ENCODE measurements around the gene COX7B2. TPM values are rescaled to one million over a fixed set of nuclear protein-coding genes. Genes with fewer than 3 reads are reported as not detected.

COX7B2 gene
- total and polyA plus RNA-seq, 10 of the 15 experiments (the other 5 are each of a cell fraction or from before 2014, with no cell fraction given): not detected

DNA sequence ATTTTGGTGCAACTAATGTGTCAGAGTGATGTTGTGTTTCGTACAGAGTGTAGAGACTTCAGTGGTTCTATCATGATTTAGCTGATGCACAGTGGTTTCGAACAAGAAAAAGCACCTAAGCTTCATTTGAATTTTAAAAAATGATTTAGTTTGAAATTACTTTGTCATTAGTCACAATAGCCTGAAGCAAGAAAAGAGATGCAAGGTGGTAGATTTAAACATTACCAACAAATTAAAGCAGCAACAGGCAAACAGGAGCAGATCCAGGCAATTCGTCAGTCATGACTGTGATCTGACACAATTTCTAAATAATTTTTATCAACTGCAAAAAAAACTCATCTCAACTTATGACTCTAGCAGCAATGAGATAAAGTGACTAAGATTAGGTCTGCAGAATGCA is 24.6 kb upstream of the COX7B2 start:
- no peaks in the 10 kb centered on the region for H3K27me3 ChIP-seq (replicated peaks in 1 of 2; ENCODE audit: control insufficient read depth in 2 of 2, insufficient read depth in 2 of 2, low read length in 1 of 2)
- 0% methylated on average over 3 of the region's 3 CpGs for WGBS (ENCODE audit: insufficient coverage, insufficient replicate concordance, low lambda C conversion rate, missing lambda C conversion rate)
- ChIA-PET RAD21 (ENCODE audit: unreplicated experiment) (interaction anchor here (0.7 to 4.8 kb wide), 16 partner anchors 10 to 449 kb away, joined by 3 to 52 read pairs (median 5); no protein-coding TSS in a partner anchor), POLR2A (no interaction called here), CTCF (interaction anchor here (0.6 to 5.5 kb wide), 17 partner anchors 8 to 998 kb away, joined by 3 to 79 read pairs (median 5); partner anchors contain the start of gene GABRB1), SMC1A (ENCODE audit: uncharacterized antibody, unreplicated experiment) (interaction anchor here (0.7 to 5.5 kb wide), 26 partner anchors 11 to 488 kb away, joined by 3 to 62 read pairs (median 4); partner anchors contain the start of genes GABRA4 and GABRB1)
- H3K36me3 ChIP-seq (ENCODE audit: control insufficient read depth in 2 of 2, insufficient read depth in 2 of 2, low read length in 1 of 2): no peaks in the 10 kb centered on the region
- no peak overlapping the region for H3K27ac ChIP-seq (ENCODE audit: control insufficient read depth, insufficient read depth)
- no TSS peak for BruUV-seq (replicated peaks)
- FAIRE-seq: no peak
- no peak overlapping the region for H3K4me2 ChIP-seq (ENCODE audit: control insufficient read depth, insufficient read depth)
- H2AFZ ChIP-seq (ENCODE audit: control insufficient read depth, low read depth, low read length): no peak overlapping the region
- H4K20me1 ChIP-seq (ENCODE audit: control insufficient read depth, insufficient read depth): no peaks in the 10 kb centered on the region
- no peak overlapping the region for H3K9ac ChIP-seq (ENCODE audit: control insufficient read depth, insufficient read depth, low read length)
- H3K4me3 ChIP-seq: no peak overlapping the region
- intact Hi-C loops (cut with micrococcal nuclease; ENCODE audit: unreplicated experiment): loop anchor here (2.0 to 5.0 kb wide), 3 partner anchors 189 to 449 kb away; no protein-coding TSS in a partner anchor
- no peaks in the 10 kb centered on the region for H3K79me2 ChIP-seq (ENCODE audit: control insufficient read depth, insufficient read depth, low read length)
- in situ Hi-C loops (cut with MboI): loop anchor here (5.0 to 10.0 kb wide), 2 partner anchors 99 to 451 kb away; partner anchors contain the start of gene GABRB1
- no peaks in the 10 kb centered on the region for H3K4me1 ChIP-seq (ENCODE audit: control insufficient read depth, insufficient read depth, low read length)
- ATAC-seq: no peak
- no peaks in the 10 kb centered on the region for H3K9me3 ChIP-seq (replicated peaks; ENCODE audit: control insufficient read depth, insufficient read depth, low read length)
- no peak for DNase-seq (ENCODE audit: low read depth, low spot score)
- TF ChIP-seq, protein P1, sequence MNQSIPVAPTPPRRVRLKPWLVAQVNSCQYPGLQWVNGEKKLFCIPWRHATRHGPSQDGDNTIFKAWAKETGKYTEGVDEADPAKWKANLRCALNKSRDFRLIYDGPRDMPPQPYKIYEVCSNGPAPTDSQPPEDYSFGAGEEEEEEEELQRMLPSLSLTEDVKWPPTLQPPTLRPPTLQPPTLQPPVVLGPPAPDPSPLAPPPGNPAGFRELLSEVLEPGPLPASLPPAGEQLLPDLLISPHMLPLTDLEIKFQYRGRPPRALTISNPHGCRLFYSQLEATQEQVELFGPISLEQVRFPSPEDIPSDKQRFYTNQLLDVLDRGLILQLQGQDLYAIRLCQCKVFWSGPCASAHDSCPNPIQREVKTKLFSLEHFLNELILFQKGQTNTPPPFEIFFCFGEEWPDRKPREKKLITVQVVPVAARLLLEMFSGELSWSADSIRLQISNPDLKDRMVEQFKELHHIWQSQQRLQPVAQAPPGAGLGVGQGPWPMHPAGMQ (IDR thresholded peaks at IDR 0.05; ENCODE audit: borderline replicate concordance): no peak
- TF ChIP-seq, protein P2, sequence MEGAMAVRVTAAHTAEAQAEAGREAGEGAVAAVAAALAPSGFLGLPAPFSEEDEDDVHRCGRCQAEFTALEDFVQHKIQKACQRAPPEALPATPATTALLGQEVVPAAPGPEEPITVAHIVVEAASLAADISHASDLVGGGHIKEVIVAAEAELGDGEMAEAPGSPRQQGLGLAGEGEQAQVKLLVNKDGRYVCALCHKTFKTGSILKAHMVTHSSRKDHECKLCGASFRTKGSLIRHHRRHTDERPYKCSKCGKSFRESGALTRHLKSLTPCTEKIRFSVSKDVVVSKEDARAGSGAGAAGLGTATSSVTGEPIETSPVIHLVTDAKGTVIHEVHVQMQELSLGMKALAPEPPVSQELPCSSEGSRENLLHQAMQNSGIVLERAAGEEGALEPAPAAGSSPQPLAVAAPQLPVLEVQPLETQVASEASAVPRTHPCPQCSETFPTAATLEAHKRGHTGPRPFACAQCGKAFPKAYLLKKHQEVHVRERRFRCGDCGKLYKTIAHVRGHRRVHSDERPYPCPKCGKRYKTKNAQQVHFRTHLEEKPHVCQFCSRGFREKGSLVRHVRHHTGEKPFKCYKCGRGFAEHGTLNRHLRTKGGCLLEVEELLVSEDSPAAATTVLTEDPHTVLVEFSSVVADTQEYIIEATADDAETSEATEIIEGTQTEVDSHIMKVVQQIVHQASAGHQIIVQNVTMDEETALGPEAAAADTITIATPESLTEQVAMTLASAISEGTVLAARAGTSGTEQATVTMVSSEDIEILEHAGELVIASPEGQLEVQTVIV (IDR thresholded peaks at IDR 0.05; ENCODE audit: borderline replicate concordance, partially characterized antibody): no peak
- TF ChIP-seq RUNX3 (IDR thresholded peaks at IDR 0.05; ENCODE audit: low read length): no peak
- TF ChIP-seq, protein P3, sequence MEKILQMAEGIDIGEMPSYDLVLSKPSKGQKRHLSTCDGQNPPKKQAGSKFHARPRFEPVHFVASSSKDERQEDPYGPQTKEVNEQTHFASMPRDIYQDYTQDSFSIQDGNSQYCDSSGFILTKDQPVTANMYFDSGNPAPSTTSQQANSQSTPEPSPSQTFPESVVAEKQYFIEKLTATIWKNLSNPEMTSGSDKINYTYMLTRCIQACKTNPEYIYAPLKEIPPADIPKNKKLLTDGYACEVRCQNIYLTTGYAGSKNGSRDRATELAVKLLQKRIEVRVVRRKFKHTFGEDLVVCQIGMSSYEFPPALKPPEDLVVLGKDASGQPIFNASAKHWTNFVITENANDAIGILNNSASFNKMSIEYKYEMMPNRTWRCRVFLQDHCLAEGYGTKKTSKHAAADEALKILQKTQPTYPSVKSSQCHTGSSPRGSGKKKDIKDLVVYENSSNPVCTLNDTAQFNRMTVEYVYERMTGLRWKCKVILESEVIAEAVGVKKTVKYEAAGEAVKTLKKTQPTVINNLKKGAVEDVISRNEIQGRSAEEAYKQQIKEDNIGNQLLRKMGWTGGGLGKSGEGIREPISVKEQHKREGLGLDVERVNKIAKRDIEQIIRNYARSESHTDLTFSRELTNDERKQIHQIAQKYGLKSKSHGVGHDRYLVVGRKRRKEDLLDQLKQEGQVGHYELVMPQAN (conservative IDR thresholded peaks at IDR 0.05): no peak
- no peak for TF ChIP-seq REST (IDR thresholded peaks at IDR 0.05; ENCODE audit: low read depth, low read length)
- TF ChIP-seq HDGF (IDR thresholded peaks at IDR 0.05): no peak
- no peak for TF ChIP-seq BMI1 (IDR thresholded peaks at IDR 0.05; ENCODE audit: borderline replicate concordance)
- no peak for TF ChIP-seq FOXK2 (IDR thresholded peaks at IDR 0.05)
- no peak for TF ChIP-seq ZNF384 (IDR thresholded peaks at IDR 0.05; ENCODE audit: borderline replicate concordance, low read depth, low read length)
- TF ChIP-seq, protein P4, sequence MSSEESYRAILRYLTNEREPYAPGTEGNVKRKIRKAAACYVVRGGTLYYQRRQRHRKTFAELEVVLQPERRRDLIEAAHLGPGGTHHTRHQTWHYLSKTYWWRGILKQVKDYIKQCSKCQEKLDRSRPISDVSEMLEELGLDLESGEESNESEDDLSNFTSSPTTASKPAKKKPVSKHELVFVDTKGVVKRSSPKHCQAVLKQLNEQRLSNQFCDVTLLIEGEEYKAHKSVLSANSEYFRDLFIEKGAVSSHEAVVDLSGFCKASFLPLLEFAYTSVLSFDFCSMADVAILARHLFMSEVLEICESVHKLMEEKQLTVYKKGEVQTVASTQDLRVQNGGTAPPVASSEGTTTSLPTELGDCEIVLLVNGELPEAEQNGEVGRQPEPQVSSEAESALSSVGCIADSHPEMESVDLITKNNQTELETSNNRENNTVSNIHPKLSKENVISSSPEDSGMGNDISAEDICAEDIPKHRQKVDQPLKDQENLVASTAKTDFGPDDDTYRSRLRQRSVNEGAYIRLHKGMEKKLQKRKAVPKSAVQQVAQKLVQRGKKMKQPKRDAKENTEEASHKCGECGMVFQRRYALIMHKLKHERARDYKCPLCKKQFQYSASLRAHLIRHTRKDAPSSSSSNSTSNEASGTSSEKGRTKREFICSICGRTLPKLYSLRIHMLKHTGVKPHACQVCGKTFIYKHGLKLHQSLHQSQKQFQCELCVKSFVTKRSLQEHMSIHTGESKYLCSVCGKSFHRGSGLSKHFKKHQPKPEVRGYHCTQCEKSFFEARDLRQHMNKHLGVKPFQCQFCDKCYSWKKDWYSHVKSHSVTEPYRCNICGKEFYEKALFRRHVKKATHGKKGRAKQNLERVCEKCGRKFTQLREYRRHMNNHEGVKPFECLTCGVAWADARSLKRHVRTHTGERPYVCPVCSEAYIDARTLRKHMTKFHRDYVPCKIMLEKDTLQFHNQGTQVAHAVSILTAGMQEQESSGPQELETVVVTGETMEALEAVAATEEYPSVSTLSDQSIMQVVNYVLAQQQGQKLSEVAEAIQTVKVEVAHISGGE (CRISPR knock-in tag; IDR thresholded peaks at IDR 0.05): no peak
